Neural cell (in vitro differentiated cells): ENCODE results near the gene MYO6.

Experiments
- CTCF ChIP-seq: fragments of 450-650 bp; IDR thresholded peaks from 2 replicates; pipeline ENCODE4 v1.5.1; 2014; ENCODE audit warnings: antibody characterized with exemption, mild to moderate bottlenecking, moderate library complexity; ENCODE audit not compliant: poor library complexity, severe bottlenecking
- RAD21 ChIP-seq: fragments of 450-650 bp; conservative IDR thresholded peaks from 2 replicates; pipeline ENCODE4 v1.6.1; 2014; ENCODE audit warnings: antibody characterized with exemption, mild to moderate bottlenecking, moderate library complexity
- REST ChIP-seq: IDR thresholded peaks from 2 replicates; pipeline ENCODE4 v1.6.1; 2012; ENCODE audit warnings: borderline replicate concordance
- SMC3 ChIP-seq: fragments of 450-650 bp; conservative IDR thresholded peaks from 2 replicates; pipeline ENCODE4 v1.6.1; 2014; ENCODE audit warnings: antibody characterized with exemption, mild to moderate bottlenecking, moderate library complexity; ENCODE audit not compliant: poor library complexity

GRCh38 chr6:75743971-75744370, 5.1 kb upstream of the MYO6 start:
- no peak for TF ChIP-seq RAD21
- TF ChIP-seq SMC3, result no peak
- TF ChIP-seq REST, result no peak
- no peak for TF ChIP-seq CTCF
